ENCODE results near the gene RYR2.

RYR2 gene

DNA sequence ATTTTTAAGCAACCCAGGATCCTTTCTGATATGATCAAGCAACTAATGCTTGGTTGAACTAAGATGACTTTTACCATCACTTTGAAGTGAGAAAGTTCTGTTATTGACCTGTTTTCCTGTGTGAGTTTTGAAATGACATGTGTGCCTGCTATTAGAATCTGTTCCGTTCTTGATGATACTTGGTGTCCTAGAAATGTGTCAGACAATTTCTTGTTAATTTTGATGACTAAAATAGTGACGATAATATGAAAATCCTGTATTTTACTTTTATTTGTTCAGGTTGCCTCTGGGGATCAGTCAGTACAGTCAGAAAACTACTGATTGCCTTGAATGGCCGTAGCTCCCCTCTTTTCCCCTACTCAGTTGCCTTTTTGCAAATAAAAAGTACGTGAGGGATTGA, 228.0 kb downstream of the RYR2 start:
- TF ChIP-seq, protein P1, sequence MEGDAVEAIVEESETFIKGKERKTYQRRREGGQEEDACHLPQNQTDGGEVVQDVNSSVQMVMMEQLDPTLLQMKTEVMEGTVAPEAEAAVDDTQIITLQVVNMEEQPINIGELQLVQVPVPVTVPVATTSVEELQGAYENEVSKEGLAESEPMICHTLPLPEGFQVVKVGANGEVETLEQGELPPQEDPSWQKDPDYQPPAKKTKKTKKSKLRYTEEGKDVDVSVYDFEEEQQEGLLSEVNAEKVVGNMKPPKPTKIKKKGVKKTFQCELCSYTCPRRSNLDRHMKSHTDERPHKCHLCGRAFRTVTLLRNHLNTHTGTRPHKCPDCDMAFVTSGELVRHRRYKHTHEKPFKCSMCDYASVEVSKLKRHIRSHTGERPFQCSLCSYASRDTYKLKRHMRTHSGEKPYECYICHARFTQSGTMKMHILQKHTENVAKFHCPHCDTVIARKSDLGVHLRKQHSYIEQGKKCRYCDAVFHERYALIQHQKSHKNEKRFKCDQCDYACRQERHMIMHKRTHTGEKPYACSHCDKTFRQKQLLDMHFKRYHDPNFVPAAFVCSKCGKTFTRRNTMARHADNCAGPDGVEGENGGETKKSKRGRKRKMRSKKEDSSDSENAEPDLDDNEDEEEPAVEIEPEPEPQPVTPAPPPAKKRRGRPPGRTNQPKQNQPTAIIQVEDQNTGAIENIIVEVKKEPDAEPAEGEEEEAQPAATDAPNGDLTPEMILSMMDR (IDR thresholded peaks at IDR 0.05) = no peak

DNA sequence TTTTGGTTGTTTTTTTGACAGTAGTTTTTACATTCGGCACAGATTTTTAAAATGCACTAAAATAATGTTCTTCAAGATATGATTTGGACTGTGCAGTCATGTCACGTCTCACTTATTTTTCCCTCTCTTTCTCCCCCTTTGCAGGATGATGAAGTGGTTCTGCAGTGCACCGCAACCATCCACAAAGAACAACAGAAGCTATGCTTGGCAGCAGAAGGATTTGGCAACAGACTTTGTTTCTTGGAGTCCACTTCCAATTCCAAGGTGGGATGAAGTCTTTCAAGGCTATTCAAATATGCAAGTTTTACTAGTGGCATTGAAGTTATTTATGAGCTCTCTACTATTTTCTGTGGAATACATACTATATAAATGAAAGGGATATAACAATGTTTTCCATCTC, 228.4 kb downstream of the RYR2 start:
- TF ChIP-seq, protein P1 (IDR thresholded peaks at IDR 0.05) = no peak

- TF ChIP-seq, protein P1 (IDR thresholded peaks at IDR 0.05) = no peak
These were observed 237.6 kb downstream of the RYR2 start for GRCh38 chr1:237279629-237280028.

DNA sequence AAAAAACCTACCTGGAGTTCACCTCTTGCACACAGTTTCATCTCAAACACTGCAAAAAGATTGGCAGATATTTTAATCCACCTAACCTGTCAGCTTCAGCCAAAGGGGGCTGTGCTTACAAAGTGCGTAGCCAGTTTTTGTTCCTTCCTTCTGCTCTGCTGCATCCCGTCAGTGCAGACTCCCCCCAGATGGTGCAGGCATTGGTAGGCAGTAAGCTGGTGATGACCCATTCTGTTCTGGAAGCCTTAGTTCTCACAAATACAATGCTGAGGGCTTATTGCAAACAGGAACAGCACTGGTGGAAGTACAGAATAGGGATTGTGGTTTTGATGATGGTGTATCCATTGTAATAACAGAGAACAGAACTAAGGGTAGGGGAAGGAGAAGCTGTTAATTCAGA, 239.5 kb downstream of the RYR2 start:
- TF ChIP-seq, protein P1 (IDR thresholded peaks at IDR 0.05) = no peak

DNA sequence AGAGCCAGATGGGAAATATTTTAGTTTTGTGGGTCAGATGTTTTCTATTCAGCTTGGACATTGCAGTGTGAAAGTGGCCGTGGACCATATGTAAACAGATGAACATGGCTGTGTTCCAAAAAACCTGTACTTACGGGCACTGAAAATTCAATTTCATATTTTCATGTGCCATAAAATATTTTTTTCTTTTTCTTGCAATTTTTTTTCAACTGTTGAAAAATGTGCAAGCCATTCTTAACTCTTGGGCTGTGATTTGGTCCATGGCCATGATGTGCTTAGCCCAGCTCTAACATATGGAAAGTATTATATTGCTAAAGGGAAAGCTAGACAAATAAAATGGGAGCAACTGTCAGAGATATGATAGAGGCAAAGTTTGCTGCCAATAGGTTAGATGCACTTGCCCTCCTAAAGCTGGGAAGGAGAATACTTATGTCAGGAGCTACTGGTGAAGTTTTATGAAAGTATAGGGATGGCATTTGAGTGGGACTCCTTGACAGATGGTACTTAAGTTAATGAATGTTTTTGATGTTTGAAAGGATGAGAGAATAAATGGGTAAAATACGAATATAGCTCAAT, 240.3 kb downstream of the RYR2 start:
- TF ChIP-seq, protein P1 (IDR thresholded peaks at IDR 0.05) = no peak

DNA sequence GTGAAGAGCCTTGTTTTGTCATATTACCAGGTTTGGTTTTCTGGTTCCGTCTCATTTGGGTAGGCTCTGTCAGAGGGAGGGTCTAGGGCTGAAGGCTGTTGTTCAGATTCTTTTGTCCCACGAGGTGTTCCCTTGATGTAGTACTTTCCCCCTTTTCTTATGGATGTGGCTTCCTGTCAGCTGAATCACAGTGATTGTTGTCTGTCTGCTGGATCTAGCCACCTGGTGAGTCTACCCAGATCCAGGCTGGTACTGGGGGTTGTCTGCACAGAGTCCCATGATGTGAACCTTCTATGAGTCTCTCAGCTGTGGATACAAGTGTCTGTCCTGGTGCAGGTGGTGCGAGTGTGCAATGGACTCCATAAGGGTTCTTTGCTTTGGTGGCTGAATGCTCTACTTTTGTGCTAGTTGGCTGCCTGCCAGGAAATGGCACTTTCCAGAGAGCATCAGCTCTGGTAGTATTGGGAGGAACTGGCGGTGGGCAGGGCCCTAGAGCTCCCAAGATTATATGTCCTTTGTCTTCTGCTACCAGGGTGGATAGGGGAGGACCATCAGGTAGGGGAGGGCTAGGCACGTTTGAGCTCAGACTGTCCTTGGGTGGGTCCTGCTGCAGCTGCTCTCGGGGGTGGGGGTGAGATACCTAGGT, 246.0 kb downstream of the RYR2 start:
- TF ChIP-seq, protein P1 (IDR thresholded peaks at IDR 0.05) = no peak

DNA sequence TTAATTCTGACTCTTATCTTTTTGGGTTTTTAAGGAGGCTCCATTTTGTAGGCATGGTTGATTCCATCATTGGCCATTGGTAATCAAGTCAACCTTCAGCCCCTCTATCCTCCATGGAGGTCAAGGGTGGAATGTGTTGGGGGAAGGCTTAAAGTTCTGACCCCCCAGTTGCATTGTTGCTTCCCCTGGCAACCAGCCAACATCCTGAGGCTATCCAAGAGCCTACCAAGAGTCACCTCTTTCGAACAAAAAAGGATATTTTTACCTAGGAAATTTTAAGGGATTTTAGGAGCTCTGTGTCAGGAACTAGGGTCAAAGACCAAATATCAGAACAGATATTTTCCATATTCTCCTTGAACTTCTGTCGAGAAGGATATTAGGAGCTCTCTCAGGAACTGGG, 251.8 kb downstream of the RYR2 start:
- TF ChIP-seq, protein P1 (IDR thresholded peaks at IDR 0.05) = no peak
